ENCODE results near the gene GNAI1.
"Not testable (repeated sequence)": the region's sequence is repeated elsewhere in the genome, so short reads cannot be mapped to it uniquely, and the experiment has no call there.

Gene GNAI1

DNA sequence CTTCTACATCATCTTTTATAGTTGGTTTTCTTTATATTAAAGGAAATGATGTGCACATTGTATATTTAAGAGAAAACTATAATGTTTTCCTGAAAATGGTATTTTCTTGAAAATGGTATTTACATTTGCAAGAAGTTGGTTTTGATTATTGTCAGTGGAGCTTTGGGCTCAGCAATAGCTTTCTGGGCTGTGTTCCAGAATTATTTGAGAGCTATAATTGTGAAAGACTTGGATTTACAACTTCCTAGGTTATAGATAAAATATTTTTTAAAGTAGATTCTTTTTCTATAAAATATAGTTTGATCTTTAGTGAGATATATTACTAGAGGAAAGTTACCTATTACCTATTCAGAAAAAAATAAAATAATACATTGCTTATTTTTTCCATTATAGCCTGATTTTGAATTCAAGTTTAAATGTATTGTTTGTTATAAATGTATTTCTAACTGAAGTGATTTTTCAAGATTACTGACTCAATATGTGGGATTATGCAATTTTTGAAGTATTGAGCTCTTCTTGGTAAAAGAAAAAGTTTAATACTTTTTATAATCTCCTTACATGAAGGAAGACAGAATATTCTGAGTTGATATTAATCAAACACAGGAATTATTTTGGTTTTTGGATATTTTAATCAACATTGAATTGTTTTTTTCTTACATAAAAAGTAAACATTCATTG lies 20.2 kb downstream of the GNAI1 start:
- H3K9ac ChIP-seq (ENCODE audit: low read length): no peak overlapping the region
- H3K9me3 ChIP-seq (replicated peaks; ENCODE audit: insufficient read depth, low read length): no peaks in the 10 kb centered on the region
- H3K36me3 ChIP-seq (replicated peaks; ENCODE audit: insufficient read depth, low read length): no peaks in the 10 kb centered on the region
- H3K27ac ChIP-seq (ENCODE audit: low read length): no peak overlapping the region
- DNase-seq: no peak
- no peaks in the 10 kb centered on the region for H3K9me2 ChIP-seq (replicated peaks; ENCODE audit: insufficient read depth, low read length)
- H3F3A ChIP-seq (ENCODE audit: insufficient read depth, low read length): 0 out of 2 replicates have a peak, but pooled peaks cover 3% of the 10 kb centered on the region
- H3K4me3 ChIP-seq (ENCODE audit: low read length): no peak overlapping the region
- H2AFZ ChIP-seq (ENCODE audit: low read length): no peak overlapping the region
- no peaks in the 10 kb centered on the region for H3K27me3 ChIP-seq (replicated peaks; ENCODE audit: insufficient read depth, low read length)
- TF ChIP-seq EZH2 (optimal IDR thresholded peaks at IDR 0.05; ENCODE audit: low read depth, low read length): no peak
- TF ChIP-seq EZH2phosphoT487 (IDR thresholded peaks at IDR 0.05; ENCODE audit: low read length): no peak
- no peak for TF ChIP-seq CTCF (IDR thresholded peaks at IDR 0.05; ENCODE audit: low read length)
- H4K20me1 ChIP-seq (ENCODE audit: insufficient read depth, low read length): peaks cover 10% of the 10 kb centered on the region
- H3K4me2 ChIP-seq (ENCODE audit: low read depth, low read length): no peak overlapping the region
- peaks cover 77% of the 10 kb centered on the region for H3K79me2 ChIP-seq (ENCODE audit: low read length)
- peaks cover 8% of the 10 kb centered on the region; the same call in 1 of the 2 replicates for H3K4me1 ChIP-seq (ENCODE audit: low read length)

GRCh38 chr7:80155374-80155773 lies 20.7 kb downstream of the GNAI1 start:
- Histone ChIP-seq H3K27me3 (replicated peaks; ENCODE audit: insufficient read depth, low read length) (no peaks in the 10 kb centered on the region), H3K9me2 (replicated peaks; ENCODE audit: insufficient read depth, low read length) (no peaks in the 10 kb centered on the region), H4K20me1 (ENCODE audit: insufficient read depth, low read length) (peaks cover 6% of the 10 kb centered on the region), H3K36me3 (replicated peaks; ENCODE audit: insufficient read depth, low read length) (no peaks in the 10 kb centered on the region), H3K4me3 (ENCODE audit: low read length) (no peak overlapping the region), H3K9ac (ENCODE audit: low read length) (no peak overlapping the region), H2AFZ (ENCODE audit: low read length) (no peak overlapping the region), H3K4me2 (ENCODE audit: low read depth, low read length) (no peak overlapping the region), H3K4me1 (ENCODE audit: low read length) (peaks cover 8% of the 10 kb centered on the region; the same call in 1 of the 2 replicates), H3K9me3 (replicated peaks; ENCODE audit: insufficient read depth, low read length) (no peaks in the 10 kb centered on the region), H3K79me2 (ENCODE audit: low read length) (peaks cover 80% of the 10 kb centered on the region), H3K27ac (ENCODE audit: low read length) (no peak overlapping the region), H3F3A (ENCODE audit: insufficient read depth, low read length) (0 out of 2 replicates have a peak, but pooled peaks cover 3% of the 10 kb centered on the region)
- TF ChIP-seq CTCF (IDR thresholded peaks at IDR 0.05; ENCODE audit: low read length) (no peak), EZH2phosphoT487 (IDR thresholded peaks at IDR 0.05; ENCODE audit: low read length) (no peak), EZH2 (optimal IDR thresholded peaks at IDR 0.05; ENCODE audit: low read depth, low read length) (no peak)
- DNase-seq: no peak

DNA sequence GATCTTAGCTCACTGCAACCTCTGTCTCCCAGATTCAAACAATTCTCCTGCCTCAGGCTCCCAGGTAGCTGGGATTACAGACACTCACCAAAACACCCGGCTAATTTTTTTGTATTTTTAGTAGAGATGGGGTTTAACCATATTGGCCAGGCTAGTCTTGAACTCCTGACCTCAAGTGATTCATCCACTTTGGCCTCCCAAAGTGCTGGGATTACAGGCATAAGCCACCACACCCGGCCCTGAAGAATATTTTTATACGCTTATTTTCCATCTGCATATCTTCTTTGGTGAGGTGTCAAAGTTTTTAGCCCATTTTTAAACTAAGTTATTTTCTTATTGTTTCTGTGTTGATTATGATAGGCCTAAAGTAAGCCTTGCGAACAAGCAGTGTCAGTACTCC lies 23.1 kb downstream of the GNAI1 start:
- H3K4me3 ChIP-seq (ENCODE audit: low read length); H3K36me3 ChIP-seq (replicated peaks; ENCODE audit: insufficient read depth, low read length); H3K4me2 ChIP-seq (ENCODE audit: low read depth, low read length); H3F3A ChIP-seq (ENCODE audit: insufficient read depth, low read length); H3K9ac ChIP-seq (ENCODE audit: low read length); DNase-seq; H4K20me1 ChIP-seq (ENCODE audit: insufficient read depth, low read length); H3K4me1 ChIP-seq (ENCODE audit: low read length); H3K27ac ChIP-seq (ENCODE audit: low read length); H2AFZ ChIP-seq (ENCODE audit: low read length); H3K9me2 ChIP-seq (replicated peaks; ENCODE audit: insufficient read depth, low read length); H3K9me3 ChIP-seq (replicated peaks; ENCODE audit: insufficient read depth, low read length); H3K27me3 ChIP-seq (replicated peaks; ENCODE audit: insufficient read depth, low read length): not testable (repeated sequence)
- peaks cover 82% of the 10 kb centered on the region for H3K79me2 ChIP-seq (ENCODE audit: low read length)

- no peak for DNase-seq
- Histone ChIP-seq H3K4me2 (ENCODE audit: low read depth, low read length) (no peak overlapping the region), H3F3A (ENCODE audit: insufficient read depth, low read length) (no peaks in the 10 kb centered on the region), H3K4me3 (ENCODE audit: low read length) (no peak overlapping the region), H3K9ac (ENCODE audit: low read length) (no peak overlapping the region), H3K9me3 (replicated peaks; ENCODE audit: insufficient read depth, low read length) (no peaks in the 10 kb centered on the region), H3K27me3 (replicated peaks; ENCODE audit: insufficient read depth, low read length) (no peaks in the 10 kb centered on the region), H4K20me1 (ENCODE audit: insufficient read depth, low read length) (no peaks in the 10 kb centered on the region), H3K9me2 (replicated peaks; ENCODE audit: insufficient read depth, low read length) (no peaks in the 10 kb centered on the region), H3K36me3 (replicated peaks; ENCODE audit: insufficient read depth, low read length) (no peaks in the 10 kb centered on the region), H2AFZ (ENCODE audit: low read length) (no peak overlapping the region), H3K4me1 (ENCODE audit: low read length) (no peaks in the 10 kb centered on the region), H3K79me2 (ENCODE audit: low read length) (peaks cover 78% of the 10 kb centered on the region), H3K27ac (ENCODE audit: low read length) (no peak overlapping the region)
- TF ChIP-seq EZH2 (optimal IDR thresholded peaks at IDR 0.05; ENCODE audit: low read depth, low read length) (no peak), CTCF (IDR thresholded peaks at IDR 0.05; ENCODE audit: low read length) (no peak), EZH2phosphoT487 (IDR thresholded peaks at IDR 0.05; ENCODE audit: low read length) (no peak)
Observed at GRCh38 chr7:80159802-80160201, 25.2 kb downstream of the GNAI1 start.
